PC-9 (cell line): Measurements from ENCODE around the gene BPIFA2. TPM values are rescaled to one million over a fixed set of nuclear protein-coding genes. Genes with fewer than 3 reads are reported as not detected.

ENCODE experiments used
- BruUV-seq: library from RNA; stranded (reverse); fragments of 400-500 nt; replicated peaks from 2 replicates; lab custom pipeline; 2021; lab: Mats Ljungman, UMichigan
- CTCF ChIA-PET: fragments of 300-600 bp; sonication (Branson Sonifier 250); formaldehyde crosslinking; loops from one replicate; lab custom pipeline; 2022; ENCODE audit warnings: antibody characterized with exemption; lab: Charles Lee
- POLR2A ChIA-PET: fragments of 300-600 bp; sonication (Branson Sonifier 250); formaldehyde crosslinking; loops from one replicate; lab custom pipeline; 2022; ENCODE audit warnings: antibody characterized with exemption; ENCODE audit not compliant: unreplicated experiment; lab: Charles Lee
- DNase-seq, 2 experiments: peaks; one replicate each; pipeline versions ENCODE4 v3.0.0 to v3.0.0-alpha.2; 2015 to 2022; ENCODE audit warnings: mixed read lengths in 1 of 2
- H2AFZ ChIP-seq: fragments of 200-600 bp; sonication (generic); 2 replicates; pipeline ENCODE4 v1.8.1; 2017; ENCODE audit warnings: antibody characterized with exemption
- H3F3A ChIP-seq: fragments of 200-600 bp; sonication (generic); 2 replicates; pipeline ENCODE4 v1.8.1; 2017; ENCODE audit warnings: antibody characterized with exemption, mild to moderate bottlenecking, low read depth; ENCODE audit not compliant: insufficient read depth
- H3K27ac ChIP-seq: fragments of 200-600 bp; sonication (generic); 2 replicates; pipeline ENCODE4 v1.6.1; 2016; ENCODE audit warnings: mixed run types
- H3K27me3 ChIP-seq: fragments of 200-600 bp; sonication (generic); 2 replicates; pipeline ENCODE4 v1.6.1; 2016; ENCODE audit warnings: low read depth, mixed run types; ENCODE audit not compliant: insufficient read depth
- H3K36me3 ChIP-seq: fragments of 200-600 bp; sonication (generic); 2 replicates; pipeline ENCODE4 v1.6.1; 2016; ENCODE audit warnings: low read depth, mixed run types
- H3K4me1 ChIP-seq: fragments of 200-600 bp; sonication (generic); replicated peaks from 2 replicates; pipeline ENCODE4 v1.6.1; 2016; ENCODE audit warnings: mixed run types; ENCODE audit not compliant: insufficient read depth
- H3K4me2 ChIP-seq: fragments of 200-600 bp; sonication (generic); 2 replicates; pipeline ENCODE4 v1.6.1; 2017; ENCODE audit warnings: mixed run types
- H3K4me3 ChIP-seq: fragments of 200-600 bp; sonication (generic); 2 replicates; pipeline ENCODE4 v1.6.1; 2016; ENCODE audit warnings: mixed run types
- H3K79me2 ChIP-seq: fragments of 200-600 bp; sonication (generic); 2 replicates; pipeline ENCODE4 v1.6.1; 2017; ENCODE audit warnings: low read depth, mixed run types
- H3K9me2 ChIP-seq: fragments of 200-600 bp; sonication (generic); 2 replicates; pipeline ENCODE4 v1.8.1; 2017; ENCODE audit warnings: mild to moderate bottlenecking; ENCODE audit not compliant: insufficient read depth
- H3K9me3 ChIP-seq: fragments of 200-600 bp; sonication (generic); 2 replicates; pipeline ENCODE4 v1.8.1; 2016; ENCODE audit warnings: low read depth; ENCODE audit not compliant: insufficient read depth
- H4K20me1 ChIP-seq: fragments of 200-600 bp; sonication (generic); 2 replicates; pipeline ENCODE4 v1.8.1; 2017; ENCODE audit not compliant: insufficient read depth
- EZH2 ChIP-seq: fragments of 200-600 bp; sonication (generic); IDR thresholded peaks from 2 replicates; pipeline ENCODE4 v1.8.0; 2017; ENCODE audit warnings: antibody characterized with exemption, low read depth
- intact Hi-C: fragments of 100-400 bp; cut with micrococcal nuclease; formaldehyde crosslinking; loops from one replicate; pipeline ENCODE4 v1.10.0; 2022; ENCODE audit not compliant: unreplicated experiment
- total RNA-seq: library from RNA; stranded (reverse); gene quantifications from 2 replicates; pipeline ENCODE4 v1.2.3, GENCODE V29; 2021
- TF ChIP-seq, protein P1 (sequence below): fragments of 200-600 bp; sonication (generic); conservative IDR thresholded peaks from 2 replicates; pipeline ENCODE4 v1.6.1; 2017; ENCODE audit warnings: mixed run types, antibody characterized with exemption, mild to moderate bottlenecking, moderate library complexity

BPIFA2 gene
- total RNA-seq, 1 experiment from 2014 or later, result not detected

DNA sequence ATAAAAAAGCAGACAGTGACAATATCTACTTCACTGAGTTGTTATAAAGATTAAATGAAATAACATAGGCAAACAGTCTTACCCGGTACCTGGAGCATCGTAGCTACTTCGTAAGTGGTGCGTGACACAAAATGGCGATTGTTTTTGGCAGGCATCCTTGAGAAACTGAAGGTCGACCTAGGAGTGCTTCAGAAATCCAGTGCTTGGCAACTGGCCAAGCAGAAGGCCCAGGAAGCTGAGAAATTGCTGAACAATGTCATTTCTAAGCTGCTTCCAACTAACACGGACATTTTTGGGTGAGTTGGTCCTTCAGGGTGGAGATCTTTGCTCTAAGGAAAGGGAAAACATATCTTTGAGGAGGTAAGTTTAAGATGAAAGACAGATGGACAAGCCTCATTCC lies 4.8 kb downstream of the BPIFA2 start:
- BruUV-seq, result no TSS peak
- TF ChIP-seq EZH2, result no peak
- TF ChIP-seq, protein P1, sequence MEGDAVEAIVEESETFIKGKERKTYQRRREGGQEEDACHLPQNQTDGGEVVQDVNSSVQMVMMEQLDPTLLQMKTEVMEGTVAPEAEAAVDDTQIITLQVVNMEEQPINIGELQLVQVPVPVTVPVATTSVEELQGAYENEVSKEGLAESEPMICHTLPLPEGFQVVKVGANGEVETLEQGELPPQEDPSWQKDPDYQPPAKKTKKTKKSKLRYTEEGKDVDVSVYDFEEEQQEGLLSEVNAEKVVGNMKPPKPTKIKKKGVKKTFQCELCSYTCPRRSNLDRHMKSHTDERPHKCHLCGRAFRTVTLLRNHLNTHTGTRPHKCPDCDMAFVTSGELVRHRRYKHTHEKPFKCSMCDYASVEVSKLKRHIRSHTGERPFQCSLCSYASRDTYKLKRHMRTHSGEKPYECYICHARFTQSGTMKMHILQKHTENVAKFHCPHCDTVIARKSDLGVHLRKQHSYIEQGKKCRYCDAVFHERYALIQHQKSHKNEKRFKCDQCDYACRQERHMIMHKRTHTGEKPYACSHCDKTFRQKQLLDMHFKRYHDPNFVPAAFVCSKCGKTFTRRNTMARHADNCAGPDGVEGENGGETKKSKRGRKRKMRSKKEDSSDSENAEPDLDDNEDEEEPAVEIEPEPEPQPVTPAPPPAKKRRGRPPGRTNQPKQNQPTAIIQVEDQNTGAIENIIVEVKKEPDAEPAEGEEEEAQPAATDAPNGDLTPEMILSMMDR, result no peak
- POLR2A ChIA-PET, result no interaction called here

DNA sequence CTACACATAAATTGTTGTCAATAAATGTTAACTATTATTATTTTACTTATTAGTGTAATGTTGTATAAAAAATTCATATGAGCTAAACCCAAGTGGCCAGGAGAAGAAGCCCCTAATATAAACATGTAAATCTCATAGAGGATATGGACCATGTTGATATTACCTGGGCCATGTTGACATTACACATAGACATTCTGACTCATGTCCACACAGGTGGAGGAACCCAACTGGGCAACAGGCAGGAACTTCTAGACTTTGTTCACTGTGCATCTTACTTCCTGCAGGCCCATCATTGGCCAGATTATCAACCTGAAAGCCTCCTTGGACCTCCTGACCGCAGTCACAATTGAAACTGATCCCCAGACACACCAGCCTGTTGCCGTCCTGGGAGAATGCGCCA lies 7.2 kb downstream of the BPIFA2 start:
- no peak overlapping the region for H2AFZ ChIP-seq
- intact Hi-C loops, result no loop called here
- H3K79me2 ChIP-seq, result no peaks in the 10 kb centered on the region
- H3F3A ChIP-seq, result 0 out of 2 replicates have a peak, but pooled peaks cover 3% of the 10 kb centered on the region
- no peaks in the 10 kb centered on the region for H3K27me3 ChIP-seq
- no peaks in the 10 kb centered on the region for H3K9me2 ChIP-seq
- ChIA-PET CTCF (no interaction called here), POLR2A (no interaction called here)
- BruUV-seq, result no TSS peak
- H4K20me1 ChIP-seq, result no peaks in the 10 kb centered on the region
- no peak overlapping the region for H3K4me3 ChIP-seq
- H3K9me3 ChIP-seq, result no peaks in the 10 kb centered on the region
- peak in 1 of 2 experiments; percentile 46 for DNase-seq
- TF ChIP-seq, protein P1, result no peak
- no peak for TF ChIP-seq EZH2
- no peak overlapping the region for H3K4me2 ChIP-seq
- H3K4me1 ChIP-seq, result peaks cover 18% of the 10 kb centered on the region
- H3K36me3 ChIP-seq, result no peaks in the 10 kb centered on the region
- H3K27ac ChIP-seq, result no peak overlapping the region

More for the DNA sequence above, 4.8 kb downstream of the BPIFA2 start:
- no peak overlapping the region for H3K4me3 ChIP-seq
- H3K79me2 ChIP-seq, result no peaks in the 10 kb centered on the region
- 0 out of 2 replicates have a peak, but pooled peaks cover 3% of the 10 kb centered on the region for H3K4me1 ChIP-seq
- no peaks in the 10 kb centered on the region; the same call in 1 of the 2 replicates for H3K9me3 ChIP-seq
- no peaks in the 10 kb centered on the region for H4K20me1 ChIP-seq
- H3K36me3 ChIP-seq, result no peaks in the 10 kb centered on the region
- H3K4me2 ChIP-seq, result no peak overlapping the region
- intact Hi-C loops, result no loop called here
- H2AFZ ChIP-seq, result no peak overlapping the region
- H3K9me2 ChIP-seq, result no peaks in the 10 kb centered on the region
- peak in 1 of 2 experiments; percentile 26 for DNase-seq
- no peaks in the 10 kb centered on the region for H3F3A ChIP-seq
- H3K27ac ChIP-seq, result no peak overlapping the region
- H3K27me3 ChIP-seq, result no peaks in the 10 kb centered on the region
- CTCF ChIA-PET, result no interaction called here

DNA sequence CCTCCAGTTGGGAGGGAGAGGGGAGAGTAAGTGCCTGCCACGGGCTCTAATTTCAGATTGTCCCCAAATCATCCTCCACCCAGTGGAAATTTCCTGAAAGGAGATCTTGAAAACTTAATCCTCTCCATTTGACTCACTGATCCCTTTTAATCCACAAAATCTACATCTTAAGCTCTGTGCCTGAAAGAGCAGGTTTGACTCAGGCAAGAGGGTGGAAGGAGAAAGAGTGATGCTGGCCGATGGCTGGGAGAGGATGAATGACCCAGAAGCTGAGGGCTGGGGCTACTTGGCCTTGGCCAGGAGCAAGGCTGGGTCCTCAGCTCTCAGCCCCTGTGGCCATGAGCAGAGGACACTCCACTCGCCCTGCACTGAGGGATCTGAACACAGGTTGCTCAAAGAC lies 8.1 kb downstream of the BPIFA2 start:
- no peaks in the 10 kb centered on the region for H3K79me2 ChIP-seq
- TF ChIP-seq, protein P1, result no peak
- no peak for TF ChIP-seq EZH2
- H3K4me1 ChIP-seq, result peaks cover 18% of the 10 kb centered on the region
- H3K27ac ChIP-seq, result no peak overlapping the region
- no peak overlapping the region for H3K4me3 ChIP-seq
- no peaks in the 10 kb centered on the region for H3K9me3 ChIP-seq
- ChIA-PET CTCF (no interaction called here), POLR2A (no interaction called here)
- no peaks in the 10 kb centered on the region for H3K36me3 ChIP-seq
- no TSS peak for BruUV-seq
- H4K20me1 ChIP-seq, result no peaks in the 10 kb centered on the region
- no peak overlapping the region for H2AFZ ChIP-seq
- H3K4me2 ChIP-seq, result no peak overlapping the region
- DNase-seq, result no peak
- no peaks in the 10 kb centered on the region for H3K9me2 ChIP-seq
- H3F3A ChIP-seq, result 0 out of 2 replicates have a peak, but pooled peaks cover 3% of the 10 kb centered on the region
- intact Hi-C loops, result no loop called here
- H3K27me3 ChIP-seq, result no peaks in the 10 kb centered on the region
